ENCODE data around the gene CFAP57.

The CFAP57 gene

DNA sequence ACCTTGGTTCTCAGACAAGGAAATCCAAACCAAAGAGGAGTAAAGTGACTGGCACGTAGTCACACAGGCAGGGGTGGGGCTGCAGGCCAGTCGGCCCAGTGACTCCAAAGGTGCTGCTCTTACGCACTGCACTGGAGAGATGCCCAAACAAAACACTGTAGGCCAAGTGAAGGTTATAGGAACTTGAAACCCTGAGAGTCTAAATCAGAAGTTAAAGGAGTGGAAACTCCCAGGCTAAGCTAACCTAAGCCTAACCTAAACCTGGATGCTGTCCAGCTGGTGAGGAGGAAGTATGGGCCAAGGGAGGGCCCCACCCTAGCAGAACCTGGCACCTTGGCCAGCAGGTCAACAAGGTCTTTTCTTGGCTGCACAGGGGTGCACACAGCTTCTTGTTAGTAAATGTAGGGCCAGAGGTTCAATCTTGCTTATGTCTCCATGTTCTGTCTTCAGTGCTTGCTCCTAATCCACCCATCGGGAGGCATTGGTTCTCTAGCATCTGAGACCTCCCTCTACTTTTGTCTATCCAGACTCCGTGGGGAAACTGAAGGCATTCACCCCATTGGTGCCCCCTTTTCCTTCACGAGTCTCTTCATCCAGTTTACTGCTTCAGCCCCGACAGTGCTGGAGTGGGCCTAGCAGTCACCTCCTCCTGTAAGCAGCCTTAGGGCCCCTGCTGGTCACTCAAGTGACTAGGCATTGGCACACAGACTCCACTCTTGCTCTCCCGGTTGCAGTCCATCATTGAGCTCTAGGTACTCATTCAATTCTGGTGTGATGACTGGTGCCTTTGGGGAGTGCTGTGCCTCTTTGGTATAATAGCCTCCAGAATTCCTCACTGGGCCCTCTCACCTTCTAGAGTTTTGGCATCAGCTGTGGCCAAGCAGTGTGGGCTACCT lies 84.8 kb downstream of the CFAP57 start:
- FAIRE-seq, result no peak

- FAIRE-seq, result no peak
Observed at GRCh38 chr1:43258370-43258769, 86.2 kb downstream of the CFAP57 start.

- no peak for FAIRE-seq
Observed at GRCh38 chr1:43265431-43265830, 93.3 kb downstream of the CFAP57 start.

- FAIRE-seq, result no peak
Observed at GRCh38 chr1:43266881-43267280, 94.8 kb downstream of the CFAP57 start.

- no peak for FAIRE-seq
Observed at GRCh38 chr1:43267291-43267805, 95.2 kb downstream of the CFAP57 start.

- no peak for FAIRE-seq
Observed at GRCh38 chr1:43267818-43268425, 95.8 kb downstream of the CFAP57 start.

DNA sequence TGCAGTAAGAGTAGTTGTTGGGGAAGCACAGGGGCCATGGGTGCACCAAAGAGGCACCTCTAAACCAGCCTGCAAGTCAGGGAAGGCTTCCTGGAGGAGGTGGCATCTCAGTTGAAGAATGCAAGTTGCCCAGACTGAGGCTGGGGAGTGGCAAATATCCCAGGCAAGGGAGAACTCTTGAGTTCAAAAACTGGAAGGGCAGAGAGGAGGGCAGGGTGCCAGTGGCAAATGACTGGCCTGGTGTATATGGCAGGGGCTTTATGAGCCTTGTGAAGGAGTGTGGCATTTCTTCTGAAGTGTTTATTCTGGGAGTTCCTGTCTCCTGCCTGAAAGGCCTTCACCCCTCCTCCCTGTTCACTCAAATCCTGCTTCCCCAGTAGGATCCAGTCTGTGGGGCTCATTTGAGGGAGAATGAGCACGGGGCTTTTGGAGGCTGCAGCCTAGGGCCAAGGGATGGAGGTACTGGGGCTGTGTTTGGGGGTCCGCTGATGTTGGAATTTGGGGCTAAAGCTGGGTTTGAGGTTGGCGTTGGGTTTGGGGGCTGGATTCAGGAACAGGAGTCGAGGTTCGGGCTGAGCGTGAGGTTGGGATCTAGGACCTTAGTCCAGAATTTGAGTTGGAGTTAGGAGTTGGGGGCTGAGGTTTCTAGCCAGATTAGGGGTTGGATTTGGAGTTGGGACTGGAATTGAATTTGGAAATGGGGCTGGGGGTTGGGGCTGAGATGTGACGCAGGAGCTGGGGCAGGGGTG lies 97.7 kb downstream of the CFAP57 start, which contains the start of gene TMEM125:
TMEM125 (plus strand) TSS at position 357 of the 749 bp plus-strand sequence. CDS start 2,740 bp downstream, outside the sequence.
- no peak for FAIRE-seq

DNA sequence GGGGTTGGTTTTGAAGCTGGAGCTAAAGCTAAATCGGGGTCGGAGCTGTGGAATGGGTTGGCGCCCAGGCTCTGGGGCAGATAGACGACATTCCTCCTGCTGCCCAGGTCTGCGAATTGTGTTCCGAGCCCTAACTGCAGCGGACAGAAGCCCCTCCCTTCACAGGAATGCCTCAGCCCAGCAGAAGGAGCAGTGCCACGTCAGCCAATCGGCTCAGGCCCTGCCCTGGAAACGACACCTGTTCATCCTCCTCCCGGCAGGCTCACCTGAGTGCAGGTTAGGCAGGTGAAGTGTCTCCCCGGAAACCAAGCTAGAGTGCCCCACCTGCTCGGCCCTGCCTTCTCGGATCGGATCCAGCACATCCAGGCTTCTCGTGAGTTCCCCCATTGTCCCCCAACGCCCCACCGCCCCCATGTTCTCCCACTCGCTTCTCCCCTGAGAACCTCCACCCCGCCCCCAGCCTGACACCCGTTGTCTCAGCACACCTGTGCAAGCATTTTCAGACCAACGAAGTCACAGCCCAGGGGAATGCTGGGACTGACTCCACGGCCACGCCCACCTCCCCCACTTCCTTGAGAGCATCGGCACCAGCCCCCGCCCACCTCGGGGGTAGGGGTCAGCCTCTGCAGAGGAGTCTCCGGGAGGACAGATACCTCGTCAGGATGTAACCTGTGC lies 98.4 kb downstream of the CFAP57 start:
- FAIRE-seq, result no peak

DNA sequence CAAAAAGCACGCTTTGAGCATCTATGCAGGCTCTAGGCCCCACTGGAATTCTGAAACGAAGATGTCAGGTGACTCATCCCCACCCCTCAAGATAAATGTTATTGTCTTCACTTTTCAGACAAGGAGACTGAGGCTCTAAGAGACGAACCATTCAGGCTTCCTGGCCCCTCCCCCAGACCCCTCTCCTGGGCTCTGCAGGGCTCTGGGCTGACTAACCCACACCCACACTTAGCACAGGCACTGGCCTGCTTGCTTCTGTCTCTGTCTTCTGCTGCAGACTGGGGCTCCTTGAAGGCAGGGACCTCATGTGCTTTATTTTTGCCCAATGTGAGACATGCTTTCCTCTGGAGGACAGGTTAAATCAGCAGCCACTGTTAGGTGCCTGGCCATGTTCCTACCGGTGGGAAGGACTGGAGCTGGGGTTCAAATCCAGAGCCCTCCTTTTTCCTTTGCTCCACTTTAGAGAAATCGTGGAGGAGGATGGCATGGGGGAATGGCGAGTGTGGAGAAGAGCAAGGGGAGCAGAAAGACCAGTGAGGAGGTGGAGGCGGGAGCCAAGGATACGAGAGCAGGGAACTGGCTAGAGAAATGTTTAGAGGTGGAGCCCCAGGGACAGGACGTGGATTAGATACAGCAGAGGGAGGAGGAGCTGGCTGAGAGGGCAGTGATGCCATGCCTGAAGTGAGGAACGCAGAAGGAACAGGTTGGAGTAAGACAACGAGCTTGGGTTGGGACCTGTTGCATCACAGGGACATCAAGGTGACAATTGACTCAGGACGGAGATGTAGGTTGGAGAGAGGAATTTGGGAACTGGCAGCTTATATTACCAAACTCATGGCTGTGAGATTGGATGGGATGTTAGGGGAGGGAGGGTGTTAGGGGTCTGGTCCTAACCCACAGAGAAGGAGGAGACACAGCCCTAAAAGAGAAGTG lies 99.3 kb downstream of the CFAP57 start:
- FAIRE-seq, result no peak

- no peak for FAIRE-seq
Observed at GRCh38 chr1:43272161-43272560, 100.0 kb downstream of the CFAP57 start.

GRCh38 chr1:43272576-43273571 lies 100.7 kb downstream of the CFAP57 start:
- no peak for FAIRE-seq

DNA sequence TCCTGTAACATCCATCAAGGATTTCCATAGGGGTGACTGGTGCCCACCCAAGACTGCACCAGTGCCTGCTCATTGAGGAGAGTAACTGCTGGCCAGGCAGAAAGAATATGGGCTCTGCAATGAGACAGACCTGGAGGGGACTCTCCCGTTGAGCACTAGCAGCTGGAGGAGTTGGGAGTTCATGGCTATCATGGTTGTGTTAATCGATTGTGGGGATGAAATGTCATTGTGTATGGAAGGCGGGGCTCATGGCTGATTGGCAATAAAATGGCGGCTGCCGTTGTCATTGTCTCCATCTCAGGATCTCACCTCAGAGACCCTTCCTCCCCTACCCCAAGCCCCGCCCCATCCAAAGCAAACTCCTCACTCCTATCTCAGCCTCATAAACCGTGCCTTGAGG lies 101.6 kb downstream of the CFAP57 start:
- FAIRE-seq, result no peak

- FAIRE-seq, result no peak
Observed at GRCh38 chr1:43274125-43274803, 102.1 kb downstream of the CFAP57 start.

GRCh38 chr1:43274804-43275180 lies 102.7 kb downstream of the CFAP57 start:
- FAIRE-seq, result no peak

DNA sequence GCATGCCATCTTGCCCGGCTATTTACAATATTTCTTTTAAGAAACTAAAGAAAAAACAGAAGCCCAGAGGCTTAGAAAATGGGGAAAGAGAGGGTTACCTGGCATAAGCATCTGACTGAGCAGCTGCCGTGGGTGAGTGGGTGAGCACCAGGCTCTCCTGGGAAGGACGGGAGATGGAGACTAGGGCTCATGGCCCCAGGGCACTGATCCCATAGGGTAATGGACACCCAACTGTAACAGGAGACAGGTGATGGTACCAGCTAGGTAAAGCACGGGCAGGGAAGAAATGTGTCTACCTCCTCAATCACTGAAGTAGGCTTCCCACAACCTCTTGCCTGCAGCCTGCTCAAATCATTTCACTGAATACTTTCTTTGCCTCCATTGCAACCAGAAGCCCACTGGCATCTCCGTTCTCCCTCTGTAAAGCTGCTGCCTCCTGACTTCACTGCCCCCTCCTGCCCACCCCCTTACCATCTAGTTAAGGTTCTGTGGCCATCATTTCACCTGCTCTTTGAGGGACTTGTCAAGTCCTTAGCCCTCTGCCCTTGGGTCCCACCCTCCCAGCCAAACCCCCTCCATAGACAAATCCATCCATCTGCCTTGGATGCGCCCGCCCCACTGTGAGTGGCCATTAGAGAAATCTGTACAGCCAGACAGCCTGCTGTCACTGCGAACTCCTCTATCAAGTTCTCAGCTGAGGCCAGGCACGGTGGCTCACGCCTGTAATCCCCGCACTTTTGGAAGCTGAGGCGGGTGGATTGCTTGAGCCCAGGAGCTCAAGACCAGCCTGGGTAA lies 103.9 kb downstream of the CFAP57 start:
- FAIRE-seq, result no peak

GRCh38 chr1:43276673-43277072 lies 104.5 kb downstream of the CFAP57 start:
- FAIRE-seq, result no peak

- FAIRE-seq, result no peak
Observed at GRCh38 chr1:43277116-43277876, 105.2 kb downstream of the CFAP57 start.

DNA sequence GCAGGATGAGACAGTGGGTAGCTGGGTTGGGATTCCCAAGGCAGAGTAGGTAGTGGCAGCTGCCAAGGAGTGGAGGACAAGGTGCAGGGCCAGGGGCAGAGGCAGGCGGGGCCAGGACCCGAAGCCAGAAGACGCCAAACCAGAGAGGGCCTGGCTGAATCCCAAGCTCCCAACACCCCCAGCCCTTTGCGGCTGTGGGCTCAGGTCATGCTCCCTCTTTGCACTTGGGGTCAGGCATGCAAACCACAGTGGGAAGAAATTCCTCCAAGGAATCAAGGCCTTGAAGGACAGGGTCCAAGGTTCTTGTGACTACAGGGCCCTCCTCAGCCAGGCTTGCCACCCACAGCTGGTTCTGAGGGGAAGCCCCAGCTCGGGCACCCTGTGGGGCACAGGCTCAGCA lies 107.0 kb downstream of the CFAP57 start:
- FAIRE-seq, result no peak
